Common myeloid progenitor, CD34-positive (primary cell): ENCODE results near the gene AHCYL1.

Experiments
- CTCF ChIA-PET: fragments of 350-600 bp; sonication (Branson Sonifier 250); formaldehyde crosslinking; loops from one replicate; lab custom pipeline; 2021; ENCODE audit warnings: antibody characterized with exemption; lab: Charles Lee
- POLR2A ChIA-PET: fragments of 350-600 bp; sonication (Branson Sonifier 250); formaldehyde crosslinking; loops from one replicate; lab custom pipeline; 2021; ENCODE audit warnings: antibody characterized with exemption; lab: Charles Lee
- DNase-seq, 3 donors: peaks; one replicate each; pipeline versions ENCODE4 v3.0.0 to v3.0.0-alpha.2; 2013
- H3K27ac ChIP-seq, 2 experiments: 1 replicate in 1 of 2; 2 replicates in 1 of 2; pipeline ENCODE4 v1.7.0; 2013; ENCODE audit warnings: inconsistent platforms in 2 of 2, low read length in 2 of 2, mild to moderate bottlenecking in 2 of 2, low read depth in 1 of 2, moderate library complexity in 1 of 2; ENCODE audit not compliant: severe bottlenecking in 2 of 2, insufficient read depth in 1 of 2, poor library complexity in 1 of 2
- H3K27me3 ChIP-seq, 5 experiments: replicated peaks in 2 of 5; 1 replicate in 3 of 5; 2 replicates in 2 of 5; pipeline versions ENCODE4 v1.6.1 to v1.7.0; 2013; ENCODE audit warnings: low read length in 4 of 5, mild to moderate bottlenecking in 2 of 5, moderate library complexity in 2 of 5, inconsistent platforms in 1 of 5; ENCODE audit not compliant: insufficient read depth in 5 of 5, control insufficient read depth in 4 of 5
- H3K36me3 ChIP-seq, 4 experiments: 1 replicate in 2 of 4; 2 replicates in 2 of 4; pipeline versions ENCODE4 v1.6.1 to v1.7.0; 2013; ENCODE audit warnings: low read length in 3 of 4, control low read depth in 1 of 4, mild to moderate bottlenecking in 1 of 4; ENCODE audit not compliant: control insufficient read depth in 4 of 4, insufficient read depth in 4 of 4
- H3K4me1 ChIP-seq, 4 experiments: 1 replicate in 3 of 4; 2 replicates in 1 of 4; pipeline versions ENCODE4 v1.6.1 to v1.7.1; 2013; ENCODE audit warnings: low read length in 3 of 4, mild to moderate bottlenecking in 3 of 4, control low read depth in 1 of 4, inconsistent platforms in 1 of 4, moderate library complexity in 1 of 4; ENCODE audit not compliant: control insufficient read depth in 4 of 4, insufficient read depth in 4 of 4; ENCODE audit errors: control extremely low read depth in 1 of 4
- H3K4me3 ChIP-seq, 7 experiments: 1 replicate in 4 of 7; 2 replicates in 3 of 7; pipeline versions ENCODE4 v1.5.1 to v1.7.0; 2013; ENCODE audit warnings: mild to moderate bottlenecking in 7 of 7, low read length in 6 of 7, moderate library complexity in 6 of 7, inconsistent platforms in 2 of 7, low read depth in 2 of 7, control low read depth in 1 of 7; ENCODE audit not compliant: insufficient read depth in 4 of 7, control insufficient read depth in 1 of 7; ENCODE audit errors: extremely low read depth in 1 of 7
- H3K9me3 ChIP-seq, 5 experiments: 1 replicate in 4 of 5; 2 replicates in 1 of 5; pipeline versions ENCODE4 v1.6.1 to v1.7.1; 2013; ENCODE audit warnings: low read length in 4 of 5, mild to moderate bottlenecking in 2 of 5, inconsistent platforms in 1 of 5, low read depth in 1 of 5, moderate library complexity in 1 of 5; ENCODE audit not compliant: control insufficient read depth in 4 of 5, insufficient read depth in 2 of 5; ENCODE audit errors: control extremely low read depth in 1 of 5
- WGBS: methylation state at CpG from one replicate; pipeline ENCODE4 v1.1.5; 2013; ENCODE audit not compliant: insufficient coverage; 5-methylcytosine and 5-hydroxymethylcytosine counted together

AHCYL1 gene

GRCh38 chr1:110049801-110050601 lies 65.4 kb downstream of the AHCYL1 start:
- ChIA-PET POLR2A (no interaction called here), CTCF (interaction anchor here (0.9 to 12.8 kb wide), 10 partner anchors 10 to 446 kb away, joined by 3 to 221 read pairs (median 19); partner anchors contain the start of genes STRIP1 and UBL4B)
- WGBS: 92% methylated on average over 8 of the region's 11 CpGs
- H3K9me3 ChIP-seq: no peaks in the 10 kb centered on the region
- H3K36me3 ChIP-seq: peaks cover 29 to 96% (median 75%) of the 10 kb centered on the region in 4 experiments
- DNase-seq: no peak
- no peak overlapping the region for H3K27ac ChIP-seq
- no peaks in the 10 kb centered on the region for H3K4me1 ChIP-seq
- no peak overlapping the region for H3K4me3 ChIP-seq
- H3K27me3 ChIP-seq: no peaks in the 10 kb centered on the region

GRCh38 chr1:110050602-110051261 lies 66.2 kb downstream of the AHCYL1 start:
- ChIA-PET POLR2A (no interaction called here), CTCF (interaction anchor here (0.9 to 12.8 kb wide), 11 partner anchors 10 to 445 kb away, joined by 3 to 221 read pairs (median 16); partner anchors contain the start of genes STRIP1 and UBL4B)
- no peak overlapping the region for H3K4me3 ChIP-seq
- no peaks in the 10 kb centered on the region for H3K27me3 ChIP-seq
- H3K9me3 ChIP-seq: no peaks in the 10 kb centered on the region
- H3K27ac ChIP-seq: no peak overlapping the region
- no peak for DNase-seq
- no peaks in the 10 kb centered on the region for H3K4me1 ChIP-seq
- H3K36me3 ChIP-seq: peaks cover 26 to 96% (median 76%) of the 10 kb centered on the region in 4 experiments
- 96% methylated on average over 4 of the region's 4 CpGs for WGBS

GRCh38 chr1:110051262-110051648 lies 66.7 kb downstream of the AHCYL1 start:
- 100% methylated on average over 1 of the region's 2 CpGs for WGBS
- H3K27ac ChIP-seq: no peak overlapping the region
- no peaks in the 10 kb centered on the region for H3K9me3 ChIP-seq
- ChIA-PET CTCF (interaction anchor here (0.9 to 12.8 kb wide), 11 partner anchors 10 to 445 kb away, joined by 3 to 221 read pairs (median 16); partner anchors contain the start of genes STRIP1 and UBL4B), POLR2A (no interaction called here)
- DNase-seq: no peak
- peaks cover 26 to 99% (median 79%) of the 10 kb centered on the region in 4 experiments for H3K36me3 ChIP-seq
- H3K4me1 ChIP-seq: no peaks in the 10 kb centered on the region
- H3K4me3 ChIP-seq: no peak overlapping the region
- no peaks in the 10 kb centered on the region for H3K27me3 ChIP-seq

GRCh38 chr1:110053552-110054428 lies 69.2 kb downstream of the AHCYL1 start:
- ChIA-PET CTCF (interaction anchor here (0.6 to 12.8 kb wide), 17 partner anchors 9 to 512 kb away, joined by 3 to 221 read pairs (median 5); partner anchors contain the start of genes AHCYL1, STRIP1 and UBL4B), POLR2A (interaction anchor here (0.5 kb wide), 1 partner anchor 15 kb away, joined by 3 read pairs; no protein-coding TSS in a partner anchor)
- H3K27ac ChIP-seq: no peak overlapping the region
- WGBS: 90% methylated on average over 15 of the region's 16 CpGs
- H3K36me3 ChIP-seq: peaks cover 18 to 96% (median 80%) of the 10 kb centered on the region in 4 experiments
- H3K9me3 ChIP-seq: no peaks in the 10 kb centered on the region
- H3K27me3 ChIP-seq: no peaks in the 10 kb centered on the region
- DNase-seq: peak in 2 of 3 donors; percentile 40 to 56
- no peaks in the 10 kb centered on the region for H3K4me1 ChIP-seq
- H3K4me3 ChIP-seq: no peak overlapping the region

GRCh38 chr1:110055493-110056284 lies 71.1 kb downstream of the AHCYL1 start:
- ChIA-PET CTCF (interaction anchor here (0.7 to 12.8 kb wide), 8 partner anchors 10 to 60 kb away, joined by 3 to 221 read pairs (median 34); partner anchors contain the start of genes STRIP1 and UBL4B), POLR2A (no interaction called here)
- Histone ChIP-seq H3K4me1 (no peaks in the 10 kb centered on the region), H3K36me3 (peaks cover 12 to 89% (median 70%) of the 10 kb centered on the region in 4 experiments), H3K27ac (no peak overlapping the region), H3K27me3 (no peaks in the 10 kb centered on the region), H3K4me3 (no peak overlapping the region), H3K9me3 (no peaks in the 10 kb centered on the region)
- DNase-seq: no peak
- WGBS: 95% methylated on average over 4 of the region's 5 CpGs

- WGBS: 100% methylated on average over 4 of the region's 4 CpGs
- ChIA-PET CTCF (interaction anchor here (0.7 to 12.8 kb wide), 9 partner anchors 10 to 403 kb away, joined by 3 to 221 read pairs (median 8); partner anchors contain the start of gene STRIP1), POLR2A (no interaction called here)
- no peak overlapping the region for H3K27ac ChIP-seq
- H3K9me3 ChIP-seq: no peaks in the 10 kb centered on the region
- no peaks in the 10 kb centered on the region for H3K27me3 ChIP-seq
- H3K4me3 ChIP-seq: no peak overlapping the region
- peaks cover 9 to 83% (median 67%) of the 10 kb centered on the region in 4 experiments for H3K36me3 ChIP-seq
- no peak for DNase-seq
- H3K4me1 ChIP-seq: no peaks in the 10 kb centered on the region
Observed at GRCh38 chr1:110056285-110056683, 71.7 kb downstream of the AHCYL1 start.
